NB4 (cell line): Measurements from ENCODE around the gene KIAA0319L.

ENCODE experiments used
- CTCF ChIP-seq: IDR thresholded peaks from one replicate; pipeline ENCODE4 v1.5.1; 2012; ENCODE audit warnings: low read depth, low read length
- MAX ChIP-seq: IDR thresholded peaks from 2 replicates; pipeline ENCODE4 v1.6.1; 2011; ENCODE audit warnings: low read depth, low read length
- POLR2A ChIP-seq: IDR thresholded peaks from 2 replicates; pipeline ENCODE4 v1.6.1; 2011; ENCODE audit warnings: mild to moderate bottlenecking; ENCODE audit not compliant: insufficient read length; ENCODE audit errors: extremely low read depth

- TF ChIP-seq POLR2A, result no peak
- TF ChIP-seq MAX, result no peak
- no peak for TF ChIP-seq CTCF
These were observed 33.1 kb downstream of the KIAA0319L start for GRCh38 chr1:35524106-35524505.
